Activated CD8-positive, alpha-beta memory T cell treated with anti-CD3 and anti-CD28 coated beads for 4 hours (primary cell): Measurements from ENCODE around the gene PEX10.
"Not testable (repeated sequence)": the region's sequence is repeated elsewhere in the genome, so short reads cannot be mapped to it uniquely, and the experiment has no call there.

Experiments
- DNase-seq, 2 donors: peaks; one replicate each; pipeline ENCODE4 v3.0.0-alpha.2; 2020; ENCODE audit warnings: low read depth in 2 of 2

The PEX10 gene

DNA sequence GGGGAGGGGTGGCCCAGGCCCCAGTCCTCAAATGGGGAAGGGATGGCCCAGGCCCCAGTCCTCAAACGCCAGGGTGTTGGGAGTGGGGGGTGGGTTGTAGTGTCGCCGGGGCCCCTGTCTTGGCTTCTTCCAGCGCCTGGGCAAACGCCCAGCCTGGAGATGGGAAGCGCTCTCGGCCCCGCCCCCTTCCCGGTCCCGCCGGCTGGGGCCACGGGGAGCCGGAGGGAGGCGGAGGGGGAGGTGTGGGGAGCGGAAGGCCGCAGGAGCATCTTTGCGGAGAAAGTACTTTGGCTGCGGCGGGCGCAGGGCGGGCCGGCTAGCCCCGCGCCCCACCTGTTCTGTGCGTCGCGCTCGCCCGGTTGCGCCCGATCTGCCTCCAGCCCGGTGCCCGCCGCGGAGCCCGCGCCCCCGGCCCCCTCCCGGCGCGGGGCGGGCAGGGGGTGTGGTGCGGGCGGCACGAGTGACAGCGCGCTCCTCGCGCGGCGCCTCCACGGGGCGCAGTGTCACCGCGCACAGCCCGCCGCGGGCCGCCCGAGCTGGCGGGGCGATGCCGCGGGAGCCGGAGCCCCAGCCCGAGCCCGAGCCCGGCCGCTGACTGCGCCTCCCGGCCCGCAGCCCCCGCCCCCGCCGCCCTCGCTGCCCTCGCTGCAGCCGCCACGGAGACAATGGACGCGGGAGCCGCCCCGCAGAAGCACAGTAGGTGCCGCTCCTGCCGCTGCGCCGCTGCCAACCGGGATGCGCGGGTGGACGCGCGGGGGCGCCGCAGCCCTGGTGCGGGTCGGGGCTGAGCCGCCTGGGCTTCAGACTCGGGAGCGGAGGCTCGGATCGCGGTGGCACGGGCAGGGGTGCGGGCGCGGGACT, 31.1 kb upstream of the PEX10 start:
- no peak for DNase-seq

DNA sequence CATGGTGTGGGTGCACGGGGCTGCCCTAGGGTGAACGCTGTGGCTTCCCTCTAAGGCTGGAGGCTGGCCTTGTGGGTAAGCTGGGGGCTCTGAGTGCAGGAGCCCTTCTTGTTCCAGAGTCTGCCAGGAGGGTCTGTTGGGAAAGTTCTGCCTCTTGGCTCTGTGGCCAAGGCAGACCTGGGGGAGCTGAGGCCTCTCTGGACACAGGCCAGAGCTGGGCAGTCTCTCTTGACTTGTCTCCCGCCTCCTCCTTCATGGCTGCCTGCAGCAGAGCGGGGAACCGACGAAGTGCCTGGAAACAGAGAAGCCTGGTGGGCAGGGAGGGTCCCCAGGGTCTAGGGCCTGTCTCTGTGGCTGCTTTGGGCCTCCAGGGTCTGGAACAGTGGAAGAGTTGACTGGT, 30.3 kb upstream of the PEX10 start:
- no peak for DNase-seq

DNA sequence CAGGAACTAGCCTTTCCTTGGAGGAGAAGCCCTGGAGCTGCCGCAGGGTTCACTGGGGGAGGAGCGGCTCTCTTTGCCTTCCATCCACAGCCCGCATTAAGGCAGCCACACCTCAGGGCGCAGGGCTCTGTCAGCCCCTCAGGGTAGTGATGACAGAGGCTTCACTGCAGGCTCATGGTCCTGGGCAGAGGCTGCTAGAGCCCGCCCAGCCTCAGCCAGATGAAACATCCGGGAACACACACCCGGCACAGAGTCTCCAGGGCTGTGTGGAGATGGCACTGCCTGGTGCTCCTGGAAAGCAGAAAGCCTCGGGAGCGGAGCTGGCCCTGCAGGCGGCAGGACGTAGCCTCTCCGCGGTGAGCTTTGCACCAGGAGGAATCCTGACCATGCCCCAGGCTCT, 29.4 kb upstream of the PEX10 start:
- no peak for DNase-seq

DNA sequence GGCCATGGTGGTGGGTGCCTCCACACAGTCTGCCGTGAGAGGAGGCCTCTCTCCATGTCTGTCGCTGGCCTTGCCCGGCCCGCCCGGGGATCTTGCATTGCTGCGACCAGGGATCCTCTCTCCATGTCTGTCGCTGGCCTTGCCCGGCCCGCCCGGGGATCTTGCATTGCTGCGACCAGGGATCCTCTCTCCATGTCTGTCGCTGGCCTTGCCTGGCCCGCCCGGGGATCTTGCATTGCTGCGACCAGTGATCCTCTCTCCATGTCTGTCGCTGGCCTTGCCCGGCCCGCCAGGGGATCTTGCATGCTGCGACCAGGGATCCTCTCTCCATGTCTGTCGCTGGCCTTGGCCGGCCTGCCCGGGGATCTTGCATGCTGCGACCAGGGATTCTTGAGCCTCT, 28.0 kb upstream of the PEX10 start:
- DNase-seq = not testable (repeated sequence)

DNA sequence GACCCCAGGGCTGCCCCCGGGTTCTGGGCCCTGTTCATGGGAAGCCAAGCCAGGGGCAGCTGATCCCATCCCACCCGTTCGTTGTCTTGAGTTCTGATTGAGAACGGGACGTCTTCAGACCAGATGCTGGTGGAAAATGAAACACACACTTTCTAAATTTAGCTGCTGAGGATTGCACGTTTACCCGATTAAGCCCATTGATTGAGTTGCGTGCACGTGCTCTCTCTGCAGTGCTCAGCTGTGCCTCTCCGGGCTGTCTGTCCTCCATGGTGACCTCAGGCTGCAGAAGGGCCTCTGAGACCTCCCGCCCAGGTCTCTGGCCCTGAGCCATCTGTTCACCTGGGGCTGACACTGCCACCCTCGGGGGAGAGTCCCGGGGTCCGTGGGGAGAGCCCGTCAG, 27.0 kb upstream of the PEX10 start:
- DNase-seq = no peak

- no peak for DNase-seq
These were observed 26.3 kb upstream of the PEX10 start for GRCh38 chr1:2438641-2439040.

DNA sequence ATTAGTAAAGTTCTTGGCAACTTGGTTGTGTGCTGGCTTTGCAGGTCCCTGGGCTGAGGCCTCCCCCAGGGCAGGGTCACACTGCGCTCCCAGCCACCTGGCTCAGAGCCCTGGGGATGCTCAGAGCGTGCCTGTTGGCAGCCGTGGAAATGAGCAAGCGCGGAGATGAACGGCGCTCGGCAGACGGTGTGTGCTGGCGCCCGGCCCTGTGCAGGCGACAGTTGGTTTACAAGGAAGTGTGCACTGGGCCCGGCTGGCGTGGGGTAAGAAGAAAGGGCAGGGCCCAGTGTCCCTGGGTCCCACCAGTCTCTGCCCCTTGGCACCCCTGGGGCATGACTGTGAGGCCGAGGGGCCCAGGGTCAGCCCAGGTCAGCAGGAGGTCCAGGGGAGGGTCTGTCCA, 25.7 kb upstream of the PEX10 start:
- DNase-seq = no peak

DNA sequence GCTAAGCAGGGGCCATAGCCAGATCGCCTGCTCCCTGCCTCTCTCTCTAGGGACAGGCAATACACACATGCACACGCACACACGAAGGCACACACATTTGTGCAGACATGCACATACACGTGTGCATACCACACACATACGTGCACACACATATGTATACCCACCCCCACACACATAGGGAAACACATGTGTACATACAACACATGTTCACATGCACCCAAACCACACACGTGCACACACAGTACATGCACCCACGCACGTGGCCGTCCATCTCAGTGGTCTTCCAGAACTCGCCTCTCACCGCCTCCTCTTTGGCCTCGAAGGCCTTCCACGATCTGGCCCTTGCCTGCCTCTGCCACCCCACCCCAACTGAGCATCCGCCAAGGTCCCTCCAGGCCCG, 25.3 kb upstream of the PEX10 start:
- no peak for DNase-seq

- DNase-seq = no peak
These were observed 24.5 kb upstream of the PEX10 start for GRCh38 chr1:2436876-2437275.

- DNase-seq = no peak
These were observed 23.5 kb upstream of the PEX10 start for GRCh38 chr1:2435746-2436355.

- no peak for DNase-seq
These were observed 22.7 kb upstream of the PEX10 start for GRCh38 chr1:2435091-2435490.

DNA sequence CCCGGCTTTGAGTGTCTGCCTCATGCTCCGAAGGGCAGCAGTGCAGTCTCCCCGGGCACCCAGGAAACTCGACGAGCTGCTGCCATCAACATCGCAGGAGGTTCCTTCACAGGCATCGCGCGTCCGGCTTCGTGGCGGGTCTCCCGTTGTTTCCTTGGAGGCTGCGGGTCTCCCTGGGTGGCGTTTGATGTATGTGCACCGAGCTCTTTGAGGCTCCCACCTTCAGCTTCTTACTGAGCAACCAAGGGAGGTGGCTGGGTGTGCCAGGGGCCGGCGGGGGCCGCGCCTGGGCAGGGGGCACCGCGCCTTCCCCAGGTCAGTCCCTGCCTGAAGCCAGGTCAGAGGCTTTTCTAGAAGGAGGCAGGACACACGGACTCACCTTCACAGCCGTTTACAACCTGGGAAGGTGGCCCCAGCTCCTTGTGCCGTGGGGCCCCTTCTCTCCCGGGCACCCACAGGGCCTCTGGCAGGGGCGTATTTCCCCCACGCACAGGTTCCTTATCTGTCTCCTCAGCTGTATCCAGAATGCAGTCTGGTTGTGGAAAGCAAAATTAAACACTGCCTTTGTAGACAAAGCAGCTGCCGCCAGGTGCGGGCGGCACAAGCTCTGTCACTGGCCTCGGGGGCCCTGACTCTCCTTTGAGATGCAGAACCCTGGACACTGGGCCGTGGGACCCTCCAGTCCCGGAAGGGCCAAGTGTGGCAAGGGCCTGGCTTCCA, 21.7 kb upstream of the PEX10 start:
- no peak for DNase-seq

- DNase-seq = no peak
These were observed 20.8 kb upstream of the PEX10 start for GRCh38 chr1:2433196-2433595.

DNA sequence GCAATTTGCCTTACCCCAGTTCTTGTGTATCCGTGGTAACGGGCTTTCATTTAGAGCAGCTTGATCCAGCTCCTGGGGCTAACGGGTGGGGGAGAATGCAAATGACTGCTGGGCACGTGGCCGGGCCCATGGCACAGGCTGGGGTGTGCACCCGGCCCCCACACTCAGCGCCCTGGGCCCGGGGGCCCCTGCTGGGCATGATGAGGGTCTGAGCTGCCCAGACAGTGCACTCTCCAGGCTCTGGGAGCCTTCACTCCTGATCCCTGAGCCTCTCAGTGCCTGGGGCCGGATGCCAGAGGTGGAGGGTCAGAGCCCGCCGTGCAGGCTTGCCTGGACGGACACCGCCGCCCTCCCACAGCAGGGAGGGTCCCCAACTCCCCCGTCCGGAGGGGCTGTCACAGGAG, 20.1 kb upstream of the PEX10 start:
- DNase-seq = no peak

DNA sequence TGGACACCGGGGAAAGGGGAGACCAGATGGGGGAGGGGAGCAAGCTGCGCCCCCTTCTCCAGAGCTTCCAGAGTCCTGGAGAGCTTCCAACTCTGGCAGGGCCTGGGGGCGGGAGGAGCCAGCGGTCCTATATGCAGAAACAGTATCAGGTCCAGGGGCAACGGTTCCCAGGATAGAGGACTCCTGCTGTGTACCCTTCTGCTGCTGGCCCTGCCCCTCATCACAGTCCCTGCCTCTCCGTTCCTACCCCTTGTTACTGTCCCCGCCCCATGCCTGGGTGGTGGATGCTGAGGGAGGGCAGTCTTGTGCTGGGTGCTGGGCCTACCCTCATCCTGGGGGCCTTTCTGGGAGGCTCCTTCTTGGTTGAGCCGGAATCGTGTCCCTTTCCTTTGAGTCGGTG, 19.2 kb upstream of the PEX10 start:
- no peak for DNase-seq

DNA sequence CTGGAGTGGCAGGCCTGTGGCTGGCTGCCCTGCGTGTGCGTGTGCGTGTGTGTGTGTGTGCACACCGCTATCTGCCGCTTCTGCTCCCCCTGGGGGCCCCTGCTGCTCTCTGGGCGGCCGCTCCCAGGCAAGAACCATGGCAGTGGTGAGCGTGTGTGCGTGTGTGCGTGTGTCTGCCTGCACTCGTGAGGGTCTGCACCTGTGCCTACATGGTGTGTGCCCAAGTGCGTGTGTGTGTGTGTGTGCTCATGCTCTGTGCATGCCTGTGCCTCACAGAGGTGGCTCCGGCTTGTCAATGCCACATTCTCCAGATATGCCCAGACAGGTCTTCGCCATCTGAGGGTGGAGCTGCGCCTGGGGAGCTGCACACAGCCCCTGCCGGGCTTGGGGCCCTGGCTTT, 18.7 kb upstream of the PEX10 start:
- no peak for DNase-seq

DNA sequence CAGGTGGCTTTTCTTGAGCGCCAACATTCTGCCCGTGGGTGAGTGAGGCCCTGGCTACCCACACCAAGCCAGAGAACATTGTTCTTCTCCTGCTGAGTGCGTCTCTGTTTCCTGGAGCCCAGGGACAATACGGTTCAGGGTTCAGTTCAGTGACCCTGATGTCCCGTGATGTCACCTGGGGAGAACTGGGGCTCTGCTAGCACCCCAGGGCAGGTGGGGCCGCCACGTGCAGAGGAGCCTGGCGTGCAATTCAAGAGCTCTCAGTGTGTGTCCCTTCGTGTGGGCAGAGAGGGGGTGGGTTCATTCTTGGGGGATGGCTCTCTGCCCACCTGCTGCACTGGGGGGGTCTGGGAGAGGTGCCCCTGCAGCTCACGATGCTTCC, 18.2 kb upstream of the PEX10 start:
- DNase-seq = no peak

DNA sequence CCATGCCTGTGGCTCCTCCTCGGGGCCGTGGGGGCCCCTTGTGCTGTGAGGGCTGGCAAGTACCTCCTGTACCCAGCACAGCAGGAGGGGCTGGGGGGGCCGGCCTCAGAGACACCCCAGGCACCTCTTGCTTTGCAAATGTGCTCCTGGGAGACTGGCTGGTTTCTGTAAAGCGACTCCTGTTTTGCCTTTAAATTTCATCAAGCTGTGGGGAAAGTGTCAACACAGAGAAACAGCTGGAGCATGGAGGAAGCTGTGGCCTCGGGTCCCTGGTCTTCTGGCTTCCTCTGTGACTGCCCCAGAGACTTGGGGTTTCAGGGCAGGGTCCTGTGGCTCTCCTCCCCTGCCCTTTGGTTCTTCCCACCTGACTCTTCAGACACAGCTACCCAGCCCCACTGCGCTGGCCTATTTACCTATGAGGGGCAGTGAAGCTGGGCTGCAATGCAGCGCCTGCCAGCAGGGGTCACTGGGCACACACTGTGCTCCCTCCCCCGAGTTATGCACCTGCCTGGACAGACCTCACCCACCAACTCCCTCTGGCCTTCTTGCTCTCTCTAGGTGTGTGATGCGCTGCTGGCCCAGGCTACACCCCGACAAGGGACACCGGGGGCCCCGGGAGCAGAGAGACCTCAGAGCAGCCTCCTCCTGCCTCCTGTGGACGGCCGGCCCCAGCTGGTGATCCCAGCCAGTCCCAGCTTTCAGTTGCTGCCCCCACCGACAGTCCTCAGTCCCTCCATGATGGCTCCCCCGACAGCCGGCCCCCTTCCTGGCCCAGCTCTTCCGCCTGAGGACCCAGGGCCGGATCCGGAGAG, 17.6 kb upstream of the PEX10 start:
- no peak for DNase-seq

DNA sequence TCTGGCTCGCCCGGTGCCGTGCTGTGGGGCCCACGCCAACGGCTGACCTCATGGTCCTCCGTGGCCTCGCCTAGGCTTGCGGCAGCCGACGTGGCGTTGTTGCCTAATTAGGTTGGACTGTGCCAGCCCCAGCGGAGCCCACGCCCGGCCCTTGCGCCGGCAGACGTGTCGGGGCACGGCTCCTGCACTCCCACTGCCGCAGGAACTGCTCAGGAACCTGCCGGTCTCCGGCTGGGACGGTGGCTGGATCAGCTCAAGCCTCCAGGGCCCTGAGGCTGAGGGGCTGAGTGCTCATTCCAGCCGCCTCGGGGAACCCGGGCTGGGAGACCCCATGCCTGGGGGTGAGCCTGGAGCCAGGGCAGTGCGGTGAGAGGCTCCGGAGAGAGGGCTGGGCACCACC, 16.1 kb upstream of the PEX10 start:
- DNase-seq = no peak

DNA sequence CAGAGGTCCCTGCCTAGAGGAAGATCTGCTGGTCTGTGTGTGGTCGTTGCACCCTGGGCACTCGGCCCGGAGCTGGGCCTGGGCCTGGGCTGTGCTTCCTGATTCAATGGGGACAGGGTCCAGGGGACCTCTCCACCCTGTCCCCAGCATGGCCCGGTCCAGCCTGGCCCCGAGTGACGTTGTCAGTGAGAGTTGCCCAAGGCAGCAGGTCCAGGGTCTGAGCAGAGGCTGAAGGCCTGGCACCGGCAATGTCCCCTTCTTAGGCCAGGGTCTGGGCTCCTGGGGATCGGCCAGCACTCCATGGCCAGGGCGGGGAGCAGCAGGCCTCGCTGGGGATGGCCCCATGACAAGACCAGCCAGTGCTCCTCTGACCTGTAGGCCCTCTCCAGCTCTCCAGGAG, 15.6 kb upstream of the PEX10 start:
- no peak for DNase-seq

GRCh38 chr1:2427051-2427450, 14.7 kb upstream of the PEX10 start:
- DNase-seq = no peak

DNA sequence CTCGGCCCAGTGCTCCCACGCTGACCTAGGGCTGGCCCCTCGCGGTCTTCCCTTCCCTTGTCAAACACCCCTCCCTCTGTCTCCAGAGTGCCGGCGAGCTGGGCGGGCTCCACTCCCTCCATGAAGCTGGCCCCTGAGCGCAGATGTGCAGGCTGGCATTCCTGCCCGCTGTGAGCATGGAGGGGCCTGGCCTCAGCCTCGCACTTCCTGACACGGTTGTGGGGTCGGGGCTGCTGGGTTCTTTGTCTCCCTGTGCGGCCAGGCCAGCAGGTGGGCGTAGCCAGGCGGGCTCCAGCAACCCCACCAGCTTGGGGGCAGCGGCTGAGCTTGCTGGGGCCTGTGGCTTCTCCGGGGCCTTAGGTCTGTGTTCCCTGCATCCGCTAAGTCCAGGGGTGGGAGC, 14.2 kb upstream of the PEX10 start:
- no peak for DNase-seq
